Sigmoid colon (tissue), 3 donors: ENCODE measurements around the gene KCNJ3.

Experiments
- POLR2A ChIP-seq, 2 donors: fragments of 450-650 bp; IDR thresholded peaks; one replicate each; pipeline ENCODE4 v1.6.1; 2016; ENCODE audit warnings: antibody characterized with exemption in 2 of 2, mild to moderate bottlenecking in 2 of 2, moderate library complexity in 2 of 2
- TF ChIP-seq, protein P1 (sequence below), 4 experiments: fragments of 450-650 bp in 3 of 4; fragments of 200-600 bp in 1 of 4; IDR thresholded peaks; one replicate each; pipeline ENCODE4 v1.5.1; 2016 to 2019; ENCODE audit warnings: antibody characterized with exemption in 4 of 4, mild to moderate bottlenecking in 3 of 4, moderate library complexity in 2 of 4

DNA sequence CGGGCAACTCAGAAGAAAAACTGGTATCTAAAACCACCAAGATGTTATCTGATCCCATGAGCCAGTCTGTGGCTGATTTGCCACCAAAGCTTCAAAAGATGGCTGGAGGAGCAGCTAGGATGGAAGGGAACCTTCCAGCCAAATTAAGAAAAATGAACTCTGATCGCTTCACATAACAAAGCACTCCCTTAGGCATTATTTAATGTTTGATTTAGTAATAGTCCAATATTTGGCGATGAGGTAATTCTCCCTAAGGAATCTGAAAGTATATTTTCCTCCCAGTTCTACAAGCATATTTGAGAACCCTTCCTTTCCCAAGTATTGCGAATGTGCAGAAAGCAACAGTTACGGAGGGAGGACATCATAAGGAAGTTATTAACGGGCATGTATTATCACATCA, 156.6 kb downstream of the KCNJ3 start:
- TF ChIP-seq, protein P1, sequence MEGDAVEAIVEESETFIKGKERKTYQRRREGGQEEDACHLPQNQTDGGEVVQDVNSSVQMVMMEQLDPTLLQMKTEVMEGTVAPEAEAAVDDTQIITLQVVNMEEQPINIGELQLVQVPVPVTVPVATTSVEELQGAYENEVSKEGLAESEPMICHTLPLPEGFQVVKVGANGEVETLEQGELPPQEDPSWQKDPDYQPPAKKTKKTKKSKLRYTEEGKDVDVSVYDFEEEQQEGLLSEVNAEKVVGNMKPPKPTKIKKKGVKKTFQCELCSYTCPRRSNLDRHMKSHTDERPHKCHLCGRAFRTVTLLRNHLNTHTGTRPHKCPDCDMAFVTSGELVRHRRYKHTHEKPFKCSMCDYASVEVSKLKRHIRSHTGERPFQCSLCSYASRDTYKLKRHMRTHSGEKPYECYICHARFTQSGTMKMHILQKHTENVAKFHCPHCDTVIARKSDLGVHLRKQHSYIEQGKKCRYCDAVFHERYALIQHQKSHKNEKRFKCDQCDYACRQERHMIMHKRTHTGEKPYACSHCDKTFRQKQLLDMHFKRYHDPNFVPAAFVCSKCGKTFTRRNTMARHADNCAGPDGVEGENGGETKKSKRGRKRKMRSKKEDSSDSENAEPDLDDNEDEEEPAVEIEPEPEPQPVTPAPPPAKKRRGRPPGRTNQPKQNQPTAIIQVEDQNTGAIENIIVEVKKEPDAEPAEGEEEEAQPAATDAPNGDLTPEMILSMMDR (IDR thresholded peaks at IDR 0.05), result no peak
- TF ChIP-seq POLR2A (IDR thresholded peaks at IDR 0.05), result no peak
